MM.1S (cell line): Measurements from ENCODE around the gene ACACB.

Experiments
- DNase-seq: peaks from one replicate; pipeline ENCODE4 v3.0.0-alpha.2; 2015
- H2AFZ ChIP-seq: fragments of 300-600 bp; sonication (generic); 2 replicates; pipeline ENCODE4 v1.6.0; 2016; ENCODE audit warnings: antibody characterized with exemption, low read length
- H3F3A ChIP-seq: fragments of 300-600 bp; sonication (generic); 2 replicates; pipeline ENCODE4 v1.6.1; 2016; ENCODE audit warnings: mild to moderate bottlenecking, antibody characterized with exemption, low read length, moderate library complexity, mixed read lengths; ENCODE audit not compliant: insufficient read depth
- H3K27ac ChIP-seq: fragments of 300-600 bp; sonication (generic); 2 replicates; pipeline ENCODE4 v1.5.1; 2016; ENCODE audit warnings: mild to moderate bottlenecking, low read length
- H3K27me3 ChIP-seq: fragments of 300-600 bp; sonication (generic); replicated peaks from 2 replicates; pipeline ENCODE4 v1.6.0; 2016; ENCODE audit warnings: low read length; ENCODE audit not compliant: insufficient read depth
- H3K36me3 ChIP-seq: fragments of 300-600 bp; sonication (generic); replicated peaks from 2 replicates; pipeline ENCODE4 v1.6.1; 2016; ENCODE audit warnings: mild to moderate bottlenecking, low read length, mixed read lengths; ENCODE audit not compliant: insufficient read depth
- H3K4me1 ChIP-seq: fragments of 300-600 bp; sonication (generic); 2 replicates; pipeline ENCODE4 v1.6.1; 2016; ENCODE audit warnings: low read length, mixed read lengths
- H3K4me2 ChIP-seq: fragments of 300-600 bp; sonication (generic); 2 replicates; pipeline ENCODE4 v1.6.0; 2016; ENCODE audit warnings: low read depth, low read length
- H3K4me3 ChIP-seq: fragments of 300-600 bp; sonication (generic); 2 replicates; pipeline ENCODE4 v1.5.1; 2016; ENCODE audit warnings: low read length, mixed read lengths
- H3K79me2 ChIP-seq: fragments of 300-600 bp; sonication (generic); 2 replicates; pipeline ENCODE4 v1.6.1; 2016; ENCODE audit warnings: mixed run types, low read length, mixed read lengths
- H3K9ac ChIP-seq: fragments of 300-600 bp; sonication (generic); 2 replicates; pipeline ENCODE4 v1.6.1; 2016; ENCODE audit warnings: low read length, mixed read lengths
- H3K9me2 ChIP-seq: fragments of 300-600 bp; sonication (generic); replicated peaks from 2 replicates; pipeline ENCODE4 v1.6.1; 2016; ENCODE audit warnings: mild to moderate bottlenecking, low read length, mixed read lengths; ENCODE audit not compliant: insufficient read depth
- H3K9me3 ChIP-seq: fragments of 300-600 bp; sonication (generic); replicated peaks from 2 replicates; pipeline ENCODE4 v1.6.1; 2016; ENCODE audit warnings: mild to moderate bottlenecking, low read length, mixed read lengths; ENCODE audit not compliant: insufficient read depth
- H4K20me1 ChIP-seq: fragments of 300-600 bp; sonication (generic); 2 replicates; pipeline ENCODE4 v1.6.1; 2016; ENCODE audit warnings: mild to moderate bottlenecking, low read length, moderate library complexity, mixed read lengths; ENCODE audit not compliant: insufficient read depth
- CTCF ChIP-seq: fragments of 300-600 bp; sonication (generic); IDR thresholded peaks from 2 replicates; pipeline ENCODE4 v1.5.1; 2016; ENCODE audit warnings: antibody characterized with exemption, low read length, mixed read lengths
- EZH2 ChIP-seq: fragments of 300-600 bp; sonication (generic); optimal IDR thresholded peaks from 2 replicates; pipeline ENCODE3; 2017; ENCODE audit warnings: low read depth, mild to moderate bottlenecking, antibody characterized with exemption, low read length, mixed read lengths
- EZH2phosphoT487 ChIP-seq: fragments of 300-600 bp; sonication (generic); IDR thresholded peaks from 2 replicates; pipeline ENCODE4 v1.6.1; 2018; ENCODE audit warnings: antibody characterized with exemption, low read length

The ACACB gene

GRCh38 chr12:109270494-109270893, 154.1 kb downstream of the ACACB start:
- Histone ChIP-seq H3K27ac (no peak overlapping the region), H3K27me3 (no peaks in the 10 kb centered on the region), H3K9me3 (no peaks in the 10 kb centered on the region), H3K9me2 (no peaks in the 10 kb centered on the region), H4K20me1 (no peaks in the 10 kb centered on the region), H3K4me1 (no peaks in the 10 kb centered on the region), H3K36me3 (no peaks in the 10 kb centered on the region), H3K4me3 (no peak overlapping the region), H3K4me2 (no peak overlapping the region), H3K9ac (no peak overlapping the region), H3K79me2 (no peaks in the 10 kb centered on the region), H2AFZ (no peak overlapping the region), H3F3A (no peaks in the 10 kb centered on the region)
- TF ChIP-seq EZH2 (no peak), EZH2phosphoT487 (no peak), CTCF (no peak)
- DNase-seq, result no peak

DNA sequence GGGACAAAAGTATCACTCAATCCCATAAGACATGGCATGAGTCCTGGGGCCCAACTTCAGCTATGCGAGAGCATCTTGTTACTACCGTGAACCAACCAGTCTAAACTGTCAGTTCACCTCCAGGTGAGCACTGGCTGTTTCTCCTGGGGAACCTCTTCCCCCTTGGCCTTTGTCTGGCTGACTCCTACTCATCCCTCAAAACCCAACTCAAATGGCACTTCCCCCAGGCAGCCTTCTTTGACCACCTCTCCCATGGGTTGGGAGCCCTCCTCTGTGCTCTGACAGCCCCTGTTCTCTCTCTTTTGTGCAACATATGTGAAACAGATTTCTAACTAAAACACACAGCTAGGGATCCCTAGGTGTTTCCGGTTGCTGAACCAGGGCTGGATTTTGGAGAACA, 155.0 kb downstream of the ACACB start:
- Histone ChIP-seq H2AFZ (no peak overlapping the region), H3K36me3 (no peaks in the 10 kb centered on the region), H3K9ac (no peak overlapping the region), H3K27me3 (no peaks in the 10 kb centered on the region), H3K9me3 (no peaks in the 10 kb centered on the region), H4K20me1 (no peaks in the 10 kb centered on the region), H3K4me1 (no peaks in the 10 kb centered on the region), H3F3A (no peaks in the 10 kb centered on the region), H3K27ac (no peak overlapping the region), H3K4me2 (no peak overlapping the region), H3K4me3 (no peak overlapping the region), H3K79me2 (no peaks in the 10 kb centered on the region), H3K9me2 (no peaks in the 10 kb centered on the region)
- TF ChIP-seq EZH2, result no peak
- TF ChIP-seq EZH2phosphoT487, result no peak
- no peak for DNase-seq

DNA sequence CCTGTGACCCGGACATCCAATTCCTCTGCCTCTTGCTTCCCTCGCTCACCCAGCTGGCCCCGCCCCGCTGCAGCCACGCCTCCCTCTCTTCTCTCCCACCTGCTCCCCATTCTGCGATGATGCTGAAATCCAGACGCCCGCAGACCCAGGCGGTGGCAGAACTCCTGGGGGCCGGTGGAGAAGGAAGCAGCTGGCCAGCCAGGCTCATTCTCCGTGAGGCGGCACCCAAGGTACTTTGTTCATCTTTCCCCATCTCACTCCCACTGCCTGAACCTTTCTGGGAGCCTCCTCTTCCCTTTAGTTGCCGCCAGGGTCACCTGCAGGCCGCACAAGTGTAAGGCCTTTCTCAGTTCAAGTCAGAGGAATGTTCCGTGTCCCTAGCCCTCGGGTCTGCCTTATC, 157.0 kb downstream of the ACACB start:
- Histone ChIP-seq H3K9me3 (no peaks in the 10 kb centered on the region), H3F3A (no peaks in the 10 kb centered on the region), H3K27ac (no peak overlapping the region), H3K9ac (no peak overlapping the region), H3K4me2 (no peak overlapping the region), H3K27me3 (no peaks in the 10 kb centered on the region), H3K36me3 (no peaks in the 10 kb centered on the region), H3K79me2 (no peaks in the 10 kb centered on the region), H4K20me1 (no peaks in the 10 kb centered on the region), H3K9me2 (no peaks in the 10 kb centered on the region), H2AFZ (no peak overlapping the region), H3K4me3 (no peak overlapping the region), H3K4me1 (no peaks in the 10 kb centered on the region)
- no peak for DNase-seq
- TF ChIP-seq CTCF (no peak), EZH2phosphoT487 (no peak), EZH2 (no peak)

- H3K9ac ChIP-seq, result no peak overlapping the region
- no peaks in the 10 kb centered on the region for H3K9me3 ChIP-seq
- no peaks in the 10 kb centered on the region for H4K20me1 ChIP-seq
- no peaks in the 10 kb centered on the region for H3K27me3 ChIP-seq
- no peaks in the 10 kb centered on the region for H3K9me2 ChIP-seq
- H2AFZ ChIP-seq, result no peak overlapping the region
- H3K4me3 ChIP-seq, result no peak overlapping the region
- no peaks in the 10 kb centered on the region for H3F3A ChIP-seq
- H3K4me2 ChIP-seq, result no peak overlapping the region
- no peak overlapping the region for H3K27ac ChIP-seq
- DNase-seq, result no peak
- TF ChIP-seq EZH2, result no peak
- H3K79me2 ChIP-seq, result no peaks in the 10 kb centered on the region
- no peaks in the 10 kb centered on the region for H3K4me1 ChIP-seq
- H3K36me3 ChIP-seq, result no peaks in the 10 kb centered on the region
Observed at GRCh38 chr12:109274381-109274780, 158.0 kb downstream of the ACACB start.
